ENCODE results near the gene HTD2. TPM values are rescaled to one million over a fixed set of nuclear protein-coding genes. Genes with fewer than 3 reads are reported as not detected.
A peak's percentile ranks its signal among the peaks of the same experiment; 100 is the strongest.

Gene HTD2
- total and polyA plus RNA-seq, 2 donors (not counting 1 experiment from before 2014, with no cell fraction given), result 4.2 to 8.8 TPM

- no peaks in the 10 kb centered on the region for H3K27me3 Mint-ChIP-seq
- H3K4me1 Mint-ChIP-seq, result peaks cover 72% of the 10 kb centered on the region
- ChIA-PET POLR2A (interaction anchor here (11.4 kb wide), 1 partner anchor 12 kb away, joined by 182 read pairs; no protein-coding TSS in a partner anchor), CTCF (interaction anchor here (0.6 to 10.2 kb wide), 3 partner anchors 10 to 74 kb away, joined by 5 to 349 read pairs (median 5); no protein-coding TSS in a partner anchor)
- H3K4me3 Mint-ChIP-seq, result peak overlapping the region; percentile 35
- Histone ChIP-seq H4K20me1 (ENCODE audit: control insufficient read depth, insufficient read depth, low read length, poor library complexity, severe bottlenecking) (no peaks in the 10 kb centered on the region), H2AFZ (ENCODE audit: insufficient read depth, low read depth, low read length, poor library complexity, severe bottlenecking) (peak overlapping the region; percentile 35), H3K36me3 (replicated peaks in 1 of 2; ENCODE audit: control extremely low read depth in 1 of 2, control insufficient read depth in 1 of 2, extremely low read depth in 1 of 2, insufficient read depth in 2 of 2, low read length in 1 of 2) (peaks cover under 1 to 15% of the 10 kb centered on the region in 2 experiments), H3K4me1 (ENCODE audit: control insufficient read depth in 2 of 2, insufficient read depth in 2 of 2, low read length in 2 of 2) (peaks cover 87 to 88% of the 10 kb centered on the region in 2 donors), H3K4me3 (ENCODE audit: control extremely low read depth in 1 of 5, extremely low read depth in 1 of 5, insufficient read depth in 1 of 5, low read depth in 2 of 5, low read length in 4 of 5) (peak overlapping the region in 1 of 5 experiments; percentile 40), H3K9me3 (ENCODE audit: control extremely low read depth in 1 of 3, control insufficient read depth in 2 of 3, insufficient read depth in 1 of 3, low read length in 2 of 3) (peaks cover 0 to 11% (median 0%) of the 10 kb centered on the region in 3 donors), H3K4me2 (replicated peaks; ENCODE audit: low read depth, low read length, poor library complexity, severe bottlenecking) (peak overlapping the region; percentile 65), H3K9ac (ENCODE audit: low read length) (no peak overlapping the region), H3K79me2 (ENCODE audit: control insufficient read depth, insufficient read depth, low read length) (peaks cover 98% of the 10 kb centered on the region), H3K27me3 (replicated peaks in 1 of 4; ENCODE audit: control extremely low read depth in 1 of 4, control insufficient read depth in 3 of 4, insufficient read depth in 4 of 4, low read length in 3 of 4) (no peaks in the 10 kb centered on the region), H3K27ac (ENCODE audit: low read length in 2 of 2) (peak overlapping the region; percentile 54 to 85)
- 100% methylated on average over 2 of the region's 3 CpGs for WGBS (ENCODE audit: insufficient coverage)
- no peaks in the 10 kb centered on the region for H3K9me3 Mint-ChIP-seq (ENCODE audit: insufficient read depth)
- DNase-seq (no peak), ATAC-seq (ENCODE audit: low read depth) (peak; percentile 41)
- H3K27ac Mint-ChIP-seq, result peak overlapping the region; percentile 88
- intact Hi-C loops (cut with micrococcal nuclease), result no loop called here
- TF ChIP-seq CTCF (IDR thresholded peaks at IDR 0.05) (no peak), EZH2 (IDR thresholded peaks at IDR 0.05; ENCODE audit: borderline replicate concordance, insufficient read depth, low read depth, low read length, poor library complexity, severe bottlenecking) (no peak)
These were observed 34.4 kb downstream of the HTD2 start for GRCh38 chr3:58340594-58341244.

- Histone ChIP-seq H2AFZ (ENCODE audit: insufficient read depth, low read depth, low read length, poor library complexity, severe bottlenecking) (no peak overlapping the region), H3K27me3 (replicated peaks in 1 of 4; ENCODE audit: control extremely low read depth in 1 of 4, control insufficient read depth in 3 of 4, insufficient read depth in 4 of 4, low read length in 3 of 4) (no peaks in the 10 kb centered on the region), H3K4me3 (ENCODE audit: control extremely low read depth in 1 of 5, extremely low read depth in 1 of 5, insufficient read depth in 1 of 5, low read depth in 2 of 5, low read length in 4 of 5) (peak overlapping the region in 1 of 5 experiments; percentile 40), H3K9ac (ENCODE audit: low read length) (no peak overlapping the region), H3K4me1 (ENCODE audit: control insufficient read depth in 2 of 2, insufficient read depth in 2 of 2, low read length in 2 of 2) (peaks cover 88% of the 10 kb centered on the region in 2 donors), H3K9me3 (ENCODE audit: control extremely low read depth in 1 of 3, control insufficient read depth in 2 of 3, insufficient read depth in 1 of 3, low read length in 2 of 3) (peaks cover 0 to 11% (median 0%) of the 10 kb centered on the region in 3 donors), H3K4me2 (replicated peaks; ENCODE audit: low read depth, low read length, poor library complexity, severe bottlenecking) (peak overlapping the region; percentile 65), H3K36me3 (replicated peaks in 1 of 2; ENCODE audit: control extremely low read depth in 1 of 2, control insufficient read depth in 1 of 2, extremely low read depth in 1 of 2, insufficient read depth in 2 of 2, low read length in 1 of 2) (peaks cover 0 to 20% of the 10 kb centered on the region in 2 experiments), H4K20me1 (ENCODE audit: control insufficient read depth, insufficient read depth, low read length, poor library complexity, severe bottlenecking) (no peaks in the 10 kb centered on the region), H3K79me2 (ENCODE audit: control insufficient read depth, insufficient read depth, low read length) (peaks cover 98% of the 10 kb centered on the region), H3K27ac (ENCODE audit: low read length in 2 of 2) (peak overlapping the region; percentile 54 to 85)
- CTCF ChIA-PET, result interaction anchor here (0.6 to 10.2 kb wide), 3 partner anchors 9 to 74 kb away, joined by 5 to 349 read pairs (median 5); no protein-coding TSS in a partner anchor
- DNase-seq, result no peak
- Mint-ChIP-seq H3K4me1 (peaks cover 73% of the 10 kb centered on the region), H3K4me3 (peak overlapping the region; percentile 35), H3K27me3 (no peaks in the 10 kb centered on the region), H3K27ac (peak overlapping the region; percentile 88), H3K9me3 (ENCODE audit: insufficient read depth) (no peaks in the 10 kb centered on the region)
- no peak for TF ChIP-seq CTCF (IDR thresholded peaks at IDR 0.05)
- no peak for TF ChIP-seq EZH2 (IDR thresholded peaks at IDR 0.05; ENCODE audit: borderline replicate concordance, insufficient read depth, low read depth, low read length, poor library complexity, severe bottlenecking)
- 90% methylated on average over 2 of the region's 3 CpGs for WGBS (ENCODE audit: insufficient coverage)
- POLR2A ChIA-PET, result interaction anchor here (11.4 kb wide), 1 partner anchor 12 kb away, joined by 182 read pairs; no protein-coding TSS in a partner anchor
- no peak for ATAC-seq (ENCODE audit: low read depth)
- intact Hi-C loops (cut with micrococcal nuclease), result no loop called here
These were observed 35.1 kb downstream of the HTD2 start for GRCh38 chr3:58341376-58341775.

Data from B cell (primary cell).